Endothelial cell (in vitro differentiated cells): ENCODE data around the gene STAT4. TPM values are rescaled to one million over a fixed set of nuclear protein-coding genes. Genes with fewer than 3 reads are reported as not detected.
A peak's percentile ranks its signal among the peaks of the same experiment; 100 is the strongest.

ENCODE experiments used
- DNase-seq: peaks from one replicate; pipeline ENCODE4 v3.0.0; 2021; ENCODE audit warnings: low spot score
- H3K27ac Mint-ChIP-seq: one replicate; pipeline ENCODE4 v1.8.0; 2021; ENCODE audit warnings: mixed read lengths, inconsistent platforms; ENCODE audit not compliant: unreplicated experiment
- H3K27me3 Mint-ChIP-seq: one replicate; pipeline ENCODE4 v1.8.0; 2021; ENCODE audit warnings: mild to moderate bottlenecking, moderate library complexity, mixed read lengths, inconsistent platforms; ENCODE audit not compliant: unreplicated experiment
- H3K36me3 Mint-ChIP-seq: one replicate; pipeline ENCODE4 v1.8.0; 2021; ENCODE audit warnings: mild to moderate bottlenecking, low read depth, mixed read lengths, inconsistent platforms; ENCODE audit not compliant: unreplicated experiment
- H3K4me1 Mint-ChIP-seq: one replicate; pipeline ENCODE4 v1.8.0; 2021; ENCODE audit warnings: mild to moderate bottlenecking, mixed read lengths, inconsistent platforms; ENCODE audit not compliant: unreplicated experiment
- H3K4me3 Mint-ChIP-seq: one replicate; pipeline ENCODE4 v1.8.0; 2021; ENCODE audit warnings: mild to moderate bottlenecking, mixed read lengths, inconsistent platforms; ENCODE audit not compliant: unreplicated experiment
- H3K9me3 Mint-ChIP-seq: one replicate; pipeline ENCODE4 v1.8.0; 2021; ENCODE audit warnings: mixed read lengths, inconsistent platforms; ENCODE audit not compliant: unreplicated experiment
- total RNA-seq: library from RNA; stranded (reverse); fragmentation: NEBNext Ultra II Directional; extraction: Animal tissue kit (Norgen Biotek cat#: 25700); gene quantifications from one replicate; pipeline ENCODE4 v1.2.1, GENCODE V29; 2021; ENCODE audit not compliant: unreplicated experiment
- TF ChIP-seq, protein P1 (sequence below): fragments of 200-600 bp; sonication (generic); IDR thresholded peaks from one replicate; pipeline ENCODE4 v1.5.0; 2021; ENCODE audit warnings: antibody characterized with exemption; ENCODE audit not compliant: unreplicated experiment

STAT4 gene
- total RNA-seq, 1 donor from 2014 or later = 1.1 TPM

DNA sequence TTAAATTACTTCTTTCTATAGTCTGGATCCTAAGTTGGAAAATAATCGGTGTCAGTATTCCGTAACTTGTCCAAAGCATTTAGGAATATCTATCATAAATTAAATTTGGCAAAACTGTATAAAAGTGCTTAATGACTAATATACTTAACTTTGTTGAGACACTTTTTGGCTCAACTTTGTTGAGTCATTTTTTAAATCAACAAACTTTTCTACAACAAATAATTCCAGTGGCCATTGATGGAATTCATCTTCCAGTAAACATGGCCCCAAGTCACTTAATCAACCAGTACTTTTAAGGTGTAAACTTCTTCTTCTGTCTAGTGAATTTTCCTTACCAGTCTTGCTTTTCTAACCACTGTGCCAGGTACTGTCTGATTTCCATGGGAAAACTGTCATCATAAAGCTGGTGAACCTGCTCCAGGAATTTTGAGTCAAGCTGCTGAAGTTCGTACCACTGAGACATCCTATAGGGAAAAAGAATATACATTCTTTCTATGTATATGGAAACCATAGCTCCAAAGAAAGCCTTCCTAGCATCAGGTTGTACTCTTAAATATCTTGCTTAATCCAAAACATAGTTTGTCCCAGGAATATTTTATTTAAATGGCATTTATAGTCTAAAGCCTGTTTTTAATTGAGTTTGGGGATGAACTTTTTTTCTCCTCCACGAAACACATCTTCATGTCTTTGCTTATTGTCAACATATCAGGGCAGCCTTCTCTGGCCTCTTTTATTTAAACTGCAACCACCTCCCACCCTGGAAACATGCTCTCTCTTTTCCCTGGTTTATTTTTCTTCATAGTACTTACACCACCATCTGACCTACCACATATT, 141.0 kb downstream of the STAT4 start:
- TF ChIP-seq, protein P1, sequence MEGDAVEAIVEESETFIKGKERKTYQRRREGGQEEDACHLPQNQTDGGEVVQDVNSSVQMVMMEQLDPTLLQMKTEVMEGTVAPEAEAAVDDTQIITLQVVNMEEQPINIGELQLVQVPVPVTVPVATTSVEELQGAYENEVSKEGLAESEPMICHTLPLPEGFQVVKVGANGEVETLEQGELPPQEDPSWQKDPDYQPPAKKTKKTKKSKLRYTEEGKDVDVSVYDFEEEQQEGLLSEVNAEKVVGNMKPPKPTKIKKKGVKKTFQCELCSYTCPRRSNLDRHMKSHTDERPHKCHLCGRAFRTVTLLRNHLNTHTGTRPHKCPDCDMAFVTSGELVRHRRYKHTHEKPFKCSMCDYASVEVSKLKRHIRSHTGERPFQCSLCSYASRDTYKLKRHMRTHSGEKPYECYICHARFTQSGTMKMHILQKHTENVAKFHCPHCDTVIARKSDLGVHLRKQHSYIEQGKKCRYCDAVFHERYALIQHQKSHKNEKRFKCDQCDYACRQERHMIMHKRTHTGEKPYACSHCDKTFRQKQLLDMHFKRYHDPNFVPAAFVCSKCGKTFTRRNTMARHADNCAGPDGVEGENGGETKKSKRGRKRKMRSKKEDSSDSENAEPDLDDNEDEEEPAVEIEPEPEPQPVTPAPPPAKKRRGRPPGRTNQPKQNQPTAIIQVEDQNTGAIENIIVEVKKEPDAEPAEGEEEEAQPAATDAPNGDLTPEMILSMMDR = no peak
- no peak overlapping the region for H3K27ac Mint-ChIP-seq
- peaks cover 20% of the 10 kb centered on the region for H3K36me3 Mint-ChIP-seq
- no peaks in the 10 kb centered on the region for H3K4me1 Mint-ChIP-seq
- H3K27me3 Mint-ChIP-seq = peaks cover 2% of the 10 kb centered on the region
- no peaks in the 10 kb centered on the region for H3K9me3 Mint-ChIP-seq
- H3K4me3 Mint-ChIP-seq = no peak overlapping the region
- DNase-seq = no peak

GRCh38 chr2:191008286-191008685, 142.5 kb downstream of the STAT4 start:
- Mint-ChIP-seq H3K4me1 (no peaks in the 10 kb centered on the region), H3K9me3 (no peaks in the 10 kb centered on the region), H3K27me3 (peaks cover 3% of the 10 kb centered on the region), H3K27ac (no peak overlapping the region), H3K4me3 (no peak overlapping the region), H3K36me3 (peaks cover 34% of the 10 kb centered on the region)
- TF ChIP-seq, protein P1 = no peak
- DNase-seq = no peak

DNA sequence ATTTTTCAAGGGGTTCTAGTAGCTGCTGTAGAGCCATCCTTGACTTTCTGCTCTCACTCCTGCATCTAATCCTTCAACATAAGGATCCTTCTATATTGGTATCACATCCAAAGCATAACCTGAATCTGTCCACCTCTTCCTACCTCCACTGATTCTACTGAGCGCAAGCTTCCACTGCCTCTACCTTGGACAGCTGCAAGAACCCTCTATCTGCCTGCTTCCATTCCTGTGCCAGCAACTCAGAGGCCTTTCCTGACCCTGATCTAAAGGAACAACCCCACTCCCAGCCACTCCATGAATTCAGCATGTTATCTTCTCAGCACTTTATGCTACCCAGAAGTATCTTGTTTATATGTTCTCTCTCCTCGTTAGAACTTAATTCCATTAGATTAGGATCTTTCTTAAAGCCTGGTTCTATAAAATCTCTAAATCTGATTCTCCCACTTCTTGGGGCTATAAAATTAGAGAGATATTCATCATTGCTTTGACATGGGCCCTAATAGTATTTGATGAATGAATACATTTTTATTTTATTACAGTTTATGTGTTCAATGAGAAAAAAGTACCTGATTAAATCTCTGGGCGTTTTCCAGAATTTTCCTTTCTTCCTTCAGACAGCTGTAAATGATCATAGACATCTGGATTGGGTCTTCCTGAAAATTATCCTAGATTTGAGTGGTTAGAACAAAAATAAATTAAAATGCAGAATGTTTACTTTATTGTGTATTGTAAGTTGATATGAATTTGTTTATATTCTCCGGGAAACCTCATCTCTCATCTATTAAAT, 143.6 kb downstream of the STAT4 start:
- peaks cover 3% of the 10 kb centered on the region for H3K27me3 Mint-ChIP-seq
- H3K4me1 Mint-ChIP-seq = no peaks in the 10 kb centered on the region
- no peaks in the 10 kb centered on the region for H3K9me3 Mint-ChIP-seq
- H3K36me3 Mint-ChIP-seq = peaks cover 39% of the 10 kb centered on the region
- H3K27ac Mint-ChIP-seq = no peak overlapping the region
- peak overlapping the region; percentile 14 for H3K4me3 Mint-ChIP-seq
- TF ChIP-seq, protein P1 = no peak
- DNase-seq = no peak

GRCh38 chr2:191006297-191006696, 144.5 kb downstream of the STAT4 start:
- Mint-ChIP-seq H3K4me3 (no peak overlapping the region), H3K27ac (no peak overlapping the region), H3K36me3 (peaks cover 39% of the 10 kb centered on the region), H3K9me3 (no peaks in the 10 kb centered on the region), H3K4me1 (no peaks in the 10 kb centered on the region), H3K27me3 (peaks cover 3% of the 10 kb centered on the region)
- TF ChIP-seq, protein P1 = no peak
- no peak for DNase-seq
